Stimulated activated CD4-positive, alpha-beta T cell treated with anti-CD3 and anti-CD28 coated beads, TNF-alpha, amount 100 ng/mL, for 48 hours (primary cell): Measurements from ENCODE around the gene TMX2.
A peak's percentile ranks its signal among the peaks of the same experiment; 100 is the strongest.
"Not testable (repeated sequence)": the region's sequence is repeated elsewhere in the genome, so short reads cannot be mapped to it uniquely, and the experiment has no call there.

Source experiments
- DNase-seq, 3 donors: peaks; one replicate each; pipeline ENCODE4 v3.0.0-alpha.2; 2020; ENCODE audit warnings: low read depth in 3 of 3

TMX2 gene

DNA sequence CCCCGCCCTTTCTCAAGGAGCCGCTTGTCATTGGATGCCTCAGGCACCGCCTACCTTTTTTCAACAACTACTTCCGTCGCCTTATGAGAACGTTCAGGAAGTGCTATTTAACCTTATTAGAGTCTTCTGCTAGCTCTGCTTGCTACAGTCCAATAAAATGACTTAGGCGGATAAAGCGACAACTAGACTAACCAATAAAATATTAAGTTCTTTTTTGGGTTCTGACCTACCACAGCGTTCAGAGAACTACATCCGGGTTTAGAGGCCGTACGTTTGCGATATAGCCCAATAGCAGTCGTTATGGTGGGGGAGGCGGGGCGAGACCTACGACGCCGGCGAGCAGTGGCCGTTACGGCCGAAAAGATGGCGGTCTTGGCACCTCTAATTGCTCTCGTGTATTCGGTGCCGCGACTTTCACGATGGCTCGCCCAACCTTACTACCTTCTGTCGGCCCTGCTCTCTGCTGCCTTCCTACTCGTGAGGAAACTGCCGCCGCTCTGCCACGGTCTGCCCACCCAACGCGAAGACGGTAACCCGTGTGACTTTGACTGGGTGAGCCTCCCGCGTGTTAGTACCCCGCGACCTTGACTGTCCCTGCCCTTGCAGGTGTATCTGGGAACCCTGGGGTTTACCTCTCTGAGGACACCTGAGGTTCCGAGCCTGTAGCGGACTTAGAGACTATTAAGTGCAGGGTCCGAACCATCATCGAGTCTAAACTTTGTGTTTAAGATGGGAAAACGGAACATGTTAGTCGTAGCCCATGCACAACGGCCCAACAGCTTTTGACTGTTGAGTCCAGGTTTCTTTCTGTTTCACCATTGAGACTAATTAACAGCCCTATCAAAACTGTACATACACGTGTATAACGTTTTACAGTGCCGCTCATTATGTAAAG is at the start of gene TMX2:
Gene TMX2 (plus strand): TSS at position 338 of the 895 bp plus-strand sequence. CDS start 26 bp downstream, at position 364.
- DNase-seq, result peak; percentile 74 to 87 (median 86)

DNA sequence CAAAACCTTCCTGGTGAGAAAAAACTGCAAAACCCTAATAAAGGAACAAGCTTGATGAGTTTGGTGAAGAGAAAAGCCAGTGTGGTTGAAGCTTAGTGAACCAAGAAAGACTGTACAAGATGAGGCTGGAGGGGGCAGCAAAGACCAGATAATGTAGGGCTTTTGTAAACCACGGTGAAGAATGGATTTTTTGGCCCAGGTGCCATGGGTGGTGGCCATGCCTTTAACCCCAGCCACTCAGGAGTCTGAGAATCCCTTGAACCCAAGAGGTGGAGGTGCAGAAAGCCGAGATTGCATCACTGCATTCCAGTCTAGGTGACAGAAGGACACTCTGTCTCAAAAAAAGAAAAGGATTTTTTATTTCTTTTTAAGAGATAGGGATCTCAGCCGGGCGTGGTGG is 49.5 kb upstream of the TMX2 start:
- DNase-seq, result no peak

DNA sequence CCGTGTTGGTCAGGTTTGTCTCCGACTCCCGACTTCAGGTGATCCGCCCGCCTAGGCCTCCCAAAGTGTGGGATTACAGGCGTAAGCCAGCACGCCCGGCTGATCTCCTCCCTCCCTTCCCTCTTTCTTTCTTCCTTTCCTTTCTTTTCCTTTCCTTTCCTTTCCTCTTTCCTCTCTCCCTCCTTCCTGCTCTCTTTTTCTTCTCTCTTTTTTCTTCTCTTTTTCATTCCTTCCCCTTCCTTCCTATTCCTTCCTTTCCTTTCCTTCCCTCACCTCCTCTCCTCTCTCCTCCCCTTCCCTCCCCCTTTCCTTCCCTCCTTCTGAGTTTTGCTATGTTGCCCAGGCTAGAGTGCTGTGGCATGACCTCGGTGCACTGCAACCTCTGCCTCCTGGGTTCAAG is 48.4 kb upstream of the TMX2 start:
- DNase-seq, result no peak

DNA sequence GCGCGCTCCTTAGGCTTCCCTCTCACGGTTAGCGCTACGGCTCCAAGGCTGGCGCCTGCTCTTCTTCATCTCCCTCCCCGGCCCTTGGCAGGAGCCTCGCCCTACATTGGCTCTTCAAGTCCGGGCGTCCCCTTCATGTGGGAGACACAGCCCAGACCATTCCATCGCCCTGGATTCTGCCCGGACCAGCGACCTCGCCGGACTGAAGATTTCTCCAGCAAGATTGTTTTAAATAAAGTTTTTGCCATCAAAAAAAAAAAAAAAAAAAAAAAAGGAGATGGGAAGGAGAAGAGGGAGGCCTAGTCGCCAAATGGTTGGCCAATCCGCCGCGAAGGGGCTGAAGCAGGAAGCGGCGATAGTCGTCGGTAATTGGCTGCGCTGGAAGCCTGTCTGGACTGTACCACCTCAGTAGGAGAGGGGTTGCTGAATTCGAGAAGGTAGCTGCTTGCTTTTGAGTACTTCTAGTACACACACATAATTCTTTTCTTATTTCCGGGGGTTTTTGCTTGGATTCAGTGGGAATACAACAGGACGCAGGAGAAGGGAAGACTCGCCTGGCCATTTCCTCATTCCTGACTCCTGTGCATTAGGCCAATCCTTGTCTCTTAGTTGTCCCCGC is 45.2 kb upstream of the TMX2 start:
- DNase-seq, result peak; percentile 83 to 94 (median 84)

DNA sequence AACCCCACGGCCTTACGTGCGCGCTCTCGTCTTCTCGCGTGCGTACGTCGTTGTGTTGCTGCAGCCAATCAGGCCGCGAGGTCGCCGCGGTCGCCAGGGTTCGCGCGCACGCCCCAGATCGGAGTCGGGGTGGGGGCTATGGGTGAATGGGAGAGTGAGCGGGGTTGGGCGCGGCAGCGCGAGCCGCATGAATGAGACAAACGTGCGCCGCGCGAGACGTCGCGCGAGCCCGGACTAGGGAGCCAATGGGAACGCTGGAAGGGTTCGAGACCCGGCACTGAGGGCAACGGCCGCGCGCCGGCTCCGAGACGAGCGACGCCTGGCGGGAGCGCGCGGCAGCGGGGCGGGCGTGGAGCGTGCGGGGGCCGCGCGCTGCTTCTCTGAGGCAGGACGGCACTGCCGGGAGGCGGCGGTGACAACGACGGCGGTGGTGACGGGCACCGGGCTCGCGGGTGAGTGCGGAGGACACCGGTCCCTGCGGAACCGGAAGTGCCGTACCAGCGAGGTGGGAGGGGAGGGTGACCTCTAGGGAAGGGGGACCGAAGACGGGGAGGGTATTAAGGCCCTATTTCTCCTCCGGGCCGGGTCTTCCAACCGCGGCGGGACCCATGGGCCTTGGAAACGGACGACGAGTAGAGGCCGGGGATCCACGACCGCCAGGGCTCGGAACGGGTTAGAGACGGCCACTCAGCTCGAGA is 44.5 kb upstream of the TMX2 start, which contains the start of gene ZDHHC5:
Gene ZDHHC5 (plus strand): TSS at position 379 of the 698 bp plus-strand sequence. CDS start 4,977 bp downstream, outside the sequence.
- peak; percentile 96 to 100 (median 98) for DNase-seq

- no peak for DNase-seq
Observed at GRCh38 chr11:57668434-57668782, 44.0 kb upstream of the TMX2 start.

DNA sequence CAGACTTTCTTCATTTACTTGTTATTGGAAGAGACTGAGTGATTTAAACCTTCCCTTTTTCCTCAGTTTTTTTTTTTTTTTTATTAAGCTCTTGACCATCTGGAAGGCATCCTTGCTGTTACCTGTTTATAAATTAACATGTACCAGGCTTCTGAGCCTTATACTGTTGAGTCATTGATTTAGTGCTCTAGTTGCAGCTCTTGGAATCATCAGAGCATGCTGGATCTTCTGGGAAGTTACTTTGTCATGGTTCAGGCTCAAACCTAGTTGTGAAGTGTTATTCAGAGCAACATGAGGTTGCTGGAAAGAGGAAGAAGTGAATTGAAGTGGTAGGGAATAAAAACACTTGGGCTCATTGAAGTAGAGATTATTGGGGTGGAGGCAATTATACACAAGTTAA is 38.1 kb upstream of the TMX2 start:
- DNase-seq, result no peak

DNA sequence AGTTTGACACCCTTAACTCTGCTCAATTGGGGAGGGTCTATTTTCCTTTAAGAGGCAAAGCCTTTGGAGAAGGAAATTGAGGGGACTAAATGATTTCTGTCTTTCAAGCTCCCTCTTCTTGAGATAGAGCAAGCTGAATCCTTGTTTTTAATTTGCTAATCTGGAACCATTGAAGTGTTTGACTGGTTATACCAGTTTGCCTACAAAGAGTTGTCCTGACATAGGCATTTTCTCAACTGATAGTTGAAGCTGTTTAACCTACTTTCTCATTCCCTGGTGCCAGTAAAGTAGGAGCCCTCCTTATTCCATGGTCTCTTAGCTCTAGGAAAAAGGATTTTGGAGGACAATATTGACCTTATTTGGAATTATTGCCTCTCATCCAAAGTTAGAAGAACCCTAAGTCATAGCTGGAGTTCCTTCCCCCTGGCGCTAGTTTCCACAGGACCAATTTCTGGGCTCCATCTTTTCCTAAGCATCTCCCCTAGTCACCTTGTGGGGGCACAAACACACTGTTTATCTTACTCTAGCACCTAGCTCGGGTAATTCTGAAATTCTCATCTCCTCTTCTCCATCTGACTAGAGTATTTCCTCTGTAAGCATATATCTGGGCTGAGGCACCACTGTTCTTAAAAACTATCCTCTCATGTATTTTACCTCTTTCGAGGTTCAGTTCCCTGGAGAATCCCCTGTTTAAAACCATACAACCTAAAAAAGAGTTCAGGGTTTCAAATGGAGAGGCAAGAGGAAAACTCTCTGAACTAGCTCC is 37.0 kb upstream of the TMX2 start:
- no peak for DNase-seq

GRCh38 chr11:57679396-57679795 is 33.0 kb upstream of the TMX2 start:
- no peak for DNase-seq

- DNase-seq, result no peak
Observed at GRCh38 chr11:57680552-57680874, 31.9 kb upstream of the TMX2 start.

- DNase-seq, result no peak
Observed at GRCh38 chr11:57681168-57681567, 31.2 kb upstream of the TMX2 start.

DNA sequence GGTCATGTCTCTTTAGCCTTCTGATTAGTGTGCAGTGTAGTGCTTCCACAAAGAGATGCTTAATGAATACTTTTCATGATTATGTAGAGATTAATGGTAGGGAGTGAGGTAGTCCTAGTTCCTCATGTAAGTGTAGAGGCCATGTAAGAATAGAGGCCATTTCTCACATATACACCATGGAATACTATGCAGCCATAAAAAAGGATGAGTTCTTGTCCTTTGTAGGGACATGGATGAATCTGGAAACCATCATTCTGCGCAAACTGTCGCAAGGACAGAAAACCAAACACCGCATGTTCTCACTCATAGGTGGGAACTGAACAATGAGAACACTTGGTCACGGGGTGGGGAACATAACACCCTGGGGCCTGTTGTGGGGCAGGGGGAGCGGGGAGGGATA is 21.9 kb upstream of the TMX2 start:
- DNase-seq, result not testable (repeated sequence)

DNA sequence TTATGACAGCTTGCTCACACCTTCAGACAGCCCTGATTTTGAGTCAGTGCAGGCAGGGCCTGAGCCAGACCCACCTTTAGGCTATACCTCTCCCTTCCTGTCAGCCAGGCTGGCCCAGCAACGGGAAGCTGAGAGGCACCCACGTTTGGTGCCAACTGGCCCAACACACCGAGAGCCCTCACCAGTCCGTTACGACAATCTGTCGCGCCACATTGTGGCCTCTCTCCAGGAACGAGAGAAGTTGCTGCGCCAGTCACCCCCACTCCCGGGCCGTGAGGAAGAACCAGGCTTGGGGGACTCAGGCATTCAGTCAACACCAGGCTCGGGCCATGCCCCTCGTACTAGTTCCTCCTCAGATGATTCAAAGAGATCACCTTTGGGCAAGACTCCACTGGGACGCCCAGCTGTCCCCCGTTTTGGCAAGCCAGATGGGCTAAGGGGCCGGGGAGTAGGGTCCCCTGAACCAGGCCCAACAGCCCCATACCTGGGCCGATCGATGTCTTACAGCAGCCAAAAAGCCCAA is 13.5 kb upstream of the TMX2 start:
- no peak for DNase-seq

DNA sequence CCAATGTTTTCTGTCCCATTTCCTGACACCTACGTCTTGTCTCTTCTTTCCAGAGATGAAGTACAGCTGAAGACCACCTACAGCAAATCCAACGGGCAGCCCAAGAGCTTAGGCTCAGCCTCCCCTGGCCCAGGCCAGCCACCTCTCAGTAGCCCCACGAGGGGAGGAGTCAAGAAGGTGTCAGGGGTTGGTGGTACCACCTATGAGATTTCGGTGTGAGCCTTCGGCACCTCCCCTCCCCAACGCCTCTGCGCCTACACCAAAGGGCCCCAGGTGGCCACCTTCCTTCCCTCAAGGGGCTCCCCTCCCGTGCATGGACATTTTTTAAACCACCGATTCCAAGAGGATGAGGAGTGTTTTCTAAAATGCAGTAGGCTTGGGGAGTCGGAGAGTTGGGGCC is 12.6 kb upstream of the TMX2 start:
- DNase-seq, result no peak

- DNase-seq, result no peak
Observed at GRCh38 chr11:57700425-57700824, 12.0 kb upstream of the TMX2 start.

- DNase-seq, result no peak
Observed at GRCh38 chr11:57703341-57703740, 9.1 kb upstream of the TMX2 start.

GRCh38 chr11:57704932-57705331 is 7.5 kb upstream of the TMX2 start:
- no peak for DNase-seq

- DNase-seq, result not testable (repeated sequence)
Observed at GRCh38 chr11:57705432-57705831, 7.0 kb upstream of the TMX2 start.

DNA sequence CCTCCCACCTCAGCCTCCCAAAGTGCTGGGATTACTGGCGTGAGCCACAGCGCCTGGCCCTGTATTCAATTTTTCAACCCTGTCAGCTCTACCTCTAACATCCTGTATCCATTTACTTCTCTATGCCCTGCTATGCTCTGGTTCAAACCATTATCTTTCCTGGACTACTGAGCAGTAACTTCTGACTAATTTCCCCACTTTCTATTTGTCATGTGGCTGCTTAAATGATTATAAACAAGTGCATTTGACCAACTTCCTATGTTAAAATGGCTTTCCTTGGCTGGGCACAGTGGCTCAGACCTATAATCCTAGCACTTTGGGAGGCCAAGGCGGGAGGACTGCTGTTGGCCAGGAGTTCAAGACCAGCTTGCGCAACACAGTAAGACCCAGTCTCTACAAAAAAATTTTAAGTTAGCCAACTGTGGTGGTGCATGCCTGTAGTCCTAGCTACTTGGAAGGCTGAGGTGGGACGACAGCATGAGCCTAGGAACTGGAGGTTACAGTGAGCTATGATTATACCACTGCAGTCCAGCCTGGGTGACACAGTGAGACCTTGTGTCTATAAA is 2.5 kb upstream of the TMX2 start:
- DNase-seq, result no peak

DNA sequence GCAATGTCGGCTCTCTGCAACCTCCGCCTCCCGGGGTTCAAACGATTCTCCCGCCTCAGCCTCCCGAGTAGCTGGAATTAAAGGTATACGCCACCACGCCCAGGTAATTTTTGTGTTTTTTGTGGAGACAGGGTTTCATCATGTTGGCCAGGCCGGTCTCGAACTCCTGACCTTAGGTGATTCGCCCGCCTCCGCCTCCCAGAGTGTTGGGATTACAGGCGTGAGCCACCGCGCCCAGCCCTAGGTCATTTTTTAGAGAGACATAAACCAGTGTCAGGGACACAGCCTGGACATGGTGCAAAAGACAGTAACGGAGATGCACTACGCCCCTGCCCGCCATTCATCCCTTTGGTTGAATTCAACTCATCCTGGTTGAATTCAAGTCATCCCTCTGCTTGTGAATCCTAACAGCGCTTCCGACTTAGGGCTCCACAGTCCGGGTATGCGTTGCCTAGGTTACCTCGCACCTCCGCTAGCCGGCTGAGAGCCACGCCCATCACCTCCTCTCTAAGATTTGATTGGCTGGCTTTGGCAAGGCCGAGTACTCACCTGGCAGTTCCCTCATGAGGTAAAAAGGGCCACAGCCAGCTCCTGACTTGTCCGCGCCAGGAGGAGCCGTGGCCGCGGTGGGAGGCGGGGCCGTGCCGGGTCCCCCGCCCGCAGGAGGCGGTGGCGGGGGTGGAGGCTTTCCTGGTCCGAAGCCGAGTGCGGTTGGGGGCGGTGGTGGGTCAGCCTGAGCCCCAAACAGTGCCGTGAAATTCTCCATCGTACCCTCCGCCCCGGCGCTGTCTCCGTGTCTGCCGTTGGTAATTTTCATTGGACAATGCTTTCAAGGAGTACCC is 758 bp upstream of the TMX2 start, which contains the start of gene MED19:
Gene MED19 (minus strand): TSS at position 802 of the 842 bp plus-strand sequence. CDS start 36 bp downstream, at position 766.
- peak; percentile 30 to 69 (median 61) for DNase-seq
